HG03196 (cell line): ENCODE measurements around the gene DYSF.

Experiments used
- ATAC-seq: cut with Tn5 transposase; IDR thresholded peaks from one replicate; pipeline ENCODE4 v1.9.1; 2021; ENCODE audit not compliant: unreplicated experiment

The DYSF gene

GRCh38 chr2:71455741-71456569 is 2.6 kb downstream of the DYSF start:
- no peak for ATAC-seq

- ATAC-seq, result no peak
These were observed 3.3 kb downstream of the DYSF start for GRCh38 chr2:71456617-71457016.

GRCh38 chr2:71457123-71457915 is 4.0 kb downstream of the DYSF start:
- ATAC-seq, result no peak

- no peak for ATAC-seq
These were observed 4.6 kb downstream of the DYSF start for GRCh38 chr2:71457923-71458322.

- no peak for ATAC-seq
These were observed 5.2 kb downstream of the DYSF start for GRCh38 chr2:71458413-71459083.

GRCh38 chr2:71459084-71459431 is 5.7 kb downstream of the DYSF start:
- ATAC-seq, result no peak

GRCh38 chr2:71460056-71460455 is 6.7 kb downstream of the DYSF start:
- ATAC-seq, result no peak

GRCh38 chr2:71460595-71461303 is 7.4 kb downstream of the DYSF start:
- ATAC-seq, result no peak

GRCh38 chr2:71461304-71461671 is 7.9 kb downstream of the DYSF start:
- no peak for ATAC-seq

- ATAC-seq, result no peak
These were observed 8.8 kb downstream of the DYSF start for GRCh38 chr2:71462056-71462605.

- ATAC-seq, result no peak
These were observed 9.4 kb downstream of the DYSF start for GRCh38 chr2:71462641-71463341.

- no peak for ATAC-seq
These were observed 9.9 kb downstream of the DYSF start for GRCh38 chr2:71463342-71463654.

GRCh38 chr2:71464389-71464788 is 11.0 kb downstream of the DYSF start:
- ATAC-seq, result no peak

- no peak for ATAC-seq
These were observed 12.0 kb downstream of the DYSF start for GRCh38 chr2:71465356-71465755.

- ATAC-seq, result no peak
These were observed 12.6 kb downstream of the DYSF start for GRCh38 chr2:71465961-71466300.

GRCh38 chr2:71466301-71467179 is 13.2 kb downstream of the DYSF start:
- ATAC-seq, result no peak

GRCh38 chr2:71467180-71467815 is 13.9 kb downstream of the DYSF start:
- ATAC-seq, result no peak

GRCh38 chr2:71468279-71469015 is 15.1 kb downstream of the DYSF start:
- no peak for ATAC-seq
